GM18909 (cell line): Measurements from ENCODE around the gene BAIAP2.
"Not testable (repeated sequence)": the region's sequence is repeated elsewhere in the genome, so short reads cannot be mapped to it uniquely, and the experiment has no call there.

Experiments used
- ATAC-seq: cut with Tn5 transposase; IDR thresholded peaks from one replicate; pipeline ENCODE4 v1.9.1; 2021; ENCODE audit warnings: mild to moderate bottlenecking; ENCODE audit not compliant: unreplicated experiment, poor library complexity

The BAIAP2 gene

DNA sequence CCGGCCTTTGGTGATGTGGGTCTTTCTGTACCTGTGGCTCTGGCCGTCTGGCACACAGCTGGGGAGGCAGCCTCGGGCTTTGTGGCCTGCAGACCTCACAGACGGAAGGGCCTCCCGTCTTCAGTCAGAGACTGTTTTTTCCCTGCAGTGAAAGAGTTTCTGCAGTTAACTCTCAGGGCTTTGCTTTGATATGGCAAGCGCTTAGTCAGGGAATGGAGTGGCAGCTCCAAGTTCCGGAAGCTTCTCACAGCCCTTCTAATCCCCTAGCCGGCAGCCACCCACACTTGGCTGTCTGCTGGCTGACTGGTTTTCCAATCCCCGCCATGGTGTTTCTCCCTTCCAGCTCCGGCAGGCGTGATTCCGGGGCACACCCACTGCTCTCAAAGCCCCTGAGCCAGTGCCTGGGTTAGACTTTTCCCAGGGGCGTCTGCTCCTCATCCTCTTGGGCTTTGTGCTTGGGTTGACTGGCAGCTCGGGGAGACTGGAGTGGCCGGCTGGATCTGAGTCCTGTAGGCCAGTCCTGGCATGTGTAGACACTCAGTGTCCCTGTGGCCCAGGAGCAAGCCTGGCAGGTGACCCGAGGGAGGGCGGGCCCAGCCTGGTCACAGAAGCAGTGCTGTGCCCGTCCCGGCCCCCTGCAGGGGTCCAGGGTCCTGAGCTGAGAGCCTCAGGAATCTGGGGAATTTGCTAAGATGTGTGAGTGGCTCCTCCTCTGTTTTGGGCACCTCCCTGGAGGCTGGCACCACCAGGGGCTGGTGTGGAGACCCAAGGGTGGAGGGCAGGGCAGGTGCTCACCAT is 29.9 kb downstream of the BAIAP2 start:
- no peak for ATAC-seq

DNA sequence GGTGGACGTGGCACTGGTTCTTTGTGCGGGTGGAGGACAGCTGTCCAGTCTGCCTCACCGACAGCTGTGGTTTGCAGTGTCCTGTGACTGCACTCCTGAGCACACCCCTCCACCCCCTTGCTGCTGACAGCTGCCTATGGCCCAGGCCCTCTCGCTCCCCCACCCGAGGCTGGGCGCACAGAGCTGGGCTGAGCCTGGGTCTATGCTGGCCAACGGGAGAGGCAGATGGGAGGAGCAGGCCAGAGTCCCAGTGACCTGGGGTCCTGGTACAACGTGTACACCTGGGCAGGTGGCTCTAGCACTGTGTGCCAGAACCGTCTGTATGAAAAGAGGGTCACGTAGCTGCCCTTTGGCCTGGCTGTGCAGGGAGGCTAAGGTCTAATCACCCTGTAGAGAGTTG is 30.5 kb downstream of the BAIAP2 start:
- ATAC-seq: no peak

DNA sequence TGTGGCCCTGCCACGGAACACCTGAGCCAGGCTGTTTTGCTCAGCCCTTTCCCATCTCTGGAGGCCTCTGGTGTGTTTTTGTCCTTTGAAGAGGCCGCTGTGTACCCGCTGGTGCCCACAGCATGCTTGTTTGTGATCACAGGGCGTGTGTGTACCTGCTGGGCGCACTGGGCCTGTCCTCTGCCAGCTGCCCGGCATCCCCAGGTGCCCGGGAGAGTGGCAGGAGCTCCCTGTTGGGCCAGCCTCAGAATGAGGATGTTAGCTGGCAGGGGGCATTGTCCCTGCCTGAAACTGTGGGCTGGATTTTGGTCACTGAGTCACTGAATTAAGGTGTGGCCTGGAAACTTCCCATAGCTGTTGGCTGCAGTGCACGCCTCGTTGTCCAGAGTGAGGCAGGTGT is 31.1 kb downstream of the BAIAP2 start:
- no peak for ATAC-seq

- ATAC-seq: no peak
Observed at GRCh38 chr17:81066771-81067315, 31.9 kb downstream of the BAIAP2 start.

- ATAC-seq: no peak
Observed at GRCh38 chr17:81067391-81067811, 32.5 kb downstream of the BAIAP2 start.

DNA sequence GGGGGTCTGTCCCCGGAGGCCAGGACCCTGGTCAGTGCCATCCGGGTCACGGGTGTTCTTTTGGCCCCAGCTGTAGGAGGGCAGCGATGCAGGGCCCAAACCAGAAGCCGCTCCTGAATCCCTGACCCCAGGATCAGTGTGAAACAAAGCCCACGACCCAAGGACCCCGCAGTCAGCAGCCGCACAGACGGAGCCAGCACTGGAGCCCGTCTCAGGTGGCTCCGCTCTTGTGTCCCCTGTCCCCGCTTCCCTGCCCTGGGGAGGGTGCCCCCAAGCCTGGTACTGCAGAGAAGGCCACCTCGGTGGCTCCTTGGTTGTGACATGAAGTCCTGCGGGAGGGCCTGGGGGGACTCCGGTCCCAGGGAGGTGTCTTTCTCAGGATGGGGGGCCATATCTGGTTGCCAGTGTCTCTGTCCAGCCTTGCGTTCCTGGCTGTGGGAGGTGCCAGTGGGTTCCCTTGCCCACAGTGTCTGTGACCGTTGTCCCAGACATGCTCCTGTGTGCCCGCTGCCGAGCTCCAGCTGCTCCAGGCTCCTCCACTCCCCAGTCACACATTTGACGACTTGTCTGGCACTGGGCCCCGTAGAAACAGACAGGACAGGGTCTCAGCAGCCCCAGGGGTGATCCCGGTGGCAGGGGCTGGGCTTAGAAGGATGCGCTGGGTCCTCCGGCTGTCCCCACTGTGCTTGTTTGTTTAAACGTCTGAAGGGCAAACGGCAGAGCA is 33.6 kb downstream of the BAIAP2 start:
- no peak for ATAC-seq

DNA sequence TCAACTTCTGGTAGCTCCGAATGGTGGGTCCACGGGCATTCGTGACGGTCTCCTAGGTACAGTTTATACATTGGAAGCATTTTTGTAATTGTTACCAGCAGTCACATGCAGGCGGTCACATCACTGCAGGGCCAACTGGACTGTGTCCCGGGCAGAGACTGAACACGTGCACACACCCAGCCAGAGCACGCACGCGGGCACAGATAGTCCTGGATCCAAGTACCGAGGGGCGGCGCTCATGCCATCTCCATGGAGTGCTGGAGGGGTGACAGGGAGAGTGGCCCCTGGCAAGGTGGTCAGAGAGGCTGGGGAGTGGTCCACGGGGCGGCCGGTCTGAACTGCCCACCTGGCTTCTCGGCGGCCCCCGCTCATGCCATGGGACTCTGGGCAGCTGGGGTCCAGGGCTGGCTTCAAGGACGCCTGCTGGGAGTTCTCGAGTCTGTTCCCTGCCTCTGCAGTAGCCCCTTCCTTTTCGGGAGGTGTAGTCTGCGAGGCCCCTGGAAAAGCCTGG is 34.2 kb downstream of the BAIAP2 start:
- no peak for ATAC-seq

- ATAC-seq: no peak
Observed at GRCh38 chr17:81070541-81071246, 35.7 kb downstream of the BAIAP2 start.

GRCh38 chr17:81071761-81072741 is 37.1 kb downstream of the BAIAP2 start:
- no peak for ATAC-seq

DNA sequence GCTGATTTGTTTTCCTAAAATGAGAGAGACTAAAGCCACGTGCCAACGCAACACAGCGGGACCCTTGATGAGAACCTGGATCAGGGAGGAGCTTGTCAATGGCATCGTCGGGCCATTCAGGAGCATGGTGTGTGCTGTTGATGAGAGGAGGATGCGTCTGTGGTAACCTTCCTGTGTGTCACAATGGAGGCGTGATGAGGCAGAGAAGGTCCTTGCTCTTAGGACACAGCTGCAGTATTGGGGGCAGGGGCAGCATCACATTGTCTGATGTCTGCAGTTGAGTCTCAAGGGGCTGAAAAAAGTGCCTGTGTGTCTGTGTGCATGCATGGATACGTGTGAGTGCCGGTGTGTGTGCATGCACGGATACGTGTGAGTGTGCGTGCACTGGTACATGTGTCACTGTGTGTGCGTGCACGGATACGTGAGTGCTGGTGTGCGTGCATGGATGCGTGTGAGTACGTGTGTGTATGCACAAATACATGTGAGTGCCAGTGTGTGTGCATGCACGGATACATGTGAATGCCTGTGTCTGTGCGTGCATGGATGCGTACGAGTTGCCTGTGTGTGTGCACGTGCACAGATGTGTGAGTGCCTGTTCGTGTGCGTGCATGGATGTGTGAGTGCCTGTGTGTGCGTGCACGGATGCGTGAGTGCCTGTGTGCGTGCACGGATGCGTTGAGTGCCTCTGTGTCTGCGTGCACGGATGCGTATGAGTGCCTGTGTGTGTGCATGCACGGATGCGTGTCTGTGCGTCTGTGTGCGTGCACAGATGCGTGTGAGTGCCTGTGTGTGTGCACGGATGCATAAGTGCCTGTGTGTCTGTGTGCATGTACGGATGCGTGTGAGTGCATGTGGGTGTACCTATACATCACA is 39.3 kb downstream of the BAIAP2 start:
- ATAC-seq: no peak

DNA sequence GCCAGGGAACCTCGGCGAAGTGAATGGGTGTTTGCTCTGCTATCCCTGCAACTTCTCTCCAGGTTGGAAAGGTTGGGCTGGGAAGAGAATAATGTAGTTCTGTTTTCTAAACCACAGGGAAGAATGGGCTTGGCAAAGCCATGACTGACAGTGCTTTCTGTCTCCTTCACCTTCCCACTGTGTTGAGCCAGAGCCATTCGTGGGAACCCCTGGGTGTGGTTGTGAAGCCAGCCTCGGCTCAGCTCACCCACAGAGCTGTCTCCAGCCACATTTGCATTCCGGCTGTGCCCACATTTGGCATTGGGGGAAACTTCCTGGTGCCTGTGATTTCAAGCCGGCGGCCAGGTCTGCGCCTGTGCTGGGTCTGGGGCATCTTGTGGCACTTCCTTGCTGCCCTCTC is 39.9 kb downstream of the BAIAP2 start:
- ATAC-seq: no peak

GRCh38 chr17:81075307-81075706 is 40.4 kb downstream of the BAIAP2 start:
- ATAC-seq: no peak

- no peak for ATAC-seq
Observed at GRCh38 chr17:81076141-81076679, 41.3 kb downstream of the BAIAP2 start.

DNA sequence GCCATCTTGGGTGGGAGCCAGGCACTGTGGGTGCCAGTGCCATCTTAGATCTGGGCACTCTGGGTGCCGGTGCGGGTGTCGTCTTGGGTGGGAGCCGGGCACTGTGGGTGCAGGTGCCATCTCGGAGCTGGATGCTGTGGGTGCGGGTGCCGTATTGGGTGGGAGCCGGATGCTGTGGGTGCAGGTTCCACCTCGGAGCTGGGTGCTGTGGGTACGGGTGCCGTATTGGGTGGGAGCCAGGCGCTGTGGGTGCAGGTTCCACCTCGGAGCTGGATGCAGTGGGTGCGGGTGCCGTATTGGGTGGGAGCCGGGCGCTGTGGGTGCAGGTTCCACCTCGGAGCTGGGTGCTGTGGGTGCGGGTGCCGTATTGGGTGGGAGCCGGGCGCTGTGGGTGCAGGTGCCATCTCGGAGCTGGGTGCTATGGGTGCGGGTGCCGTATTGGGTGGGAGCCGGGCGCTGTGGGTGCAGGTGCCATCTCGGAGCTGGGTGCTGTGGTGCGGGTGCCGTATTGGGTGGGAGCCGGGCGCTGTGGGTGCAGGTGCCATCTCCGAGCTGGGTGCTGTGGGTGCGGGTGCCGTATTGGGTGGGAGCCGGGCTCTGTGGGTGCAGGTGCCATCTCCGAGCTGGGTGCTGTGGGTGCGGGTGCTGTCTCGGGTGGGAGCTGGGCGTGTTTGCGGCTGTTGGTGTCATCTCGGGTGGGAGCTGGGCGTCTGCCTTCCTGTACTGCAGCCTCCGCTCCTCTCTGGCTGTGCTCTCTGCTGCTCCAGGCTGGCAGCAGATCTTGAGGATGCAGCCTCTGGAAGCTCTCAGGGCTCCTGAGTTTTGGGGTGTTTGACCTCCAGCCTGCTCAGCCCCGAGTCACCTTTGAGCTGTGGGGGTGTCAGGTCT is 43.3 kb downstream of the BAIAP2 start:
- not testable (repeated sequence) for ATAC-seq

DNA sequence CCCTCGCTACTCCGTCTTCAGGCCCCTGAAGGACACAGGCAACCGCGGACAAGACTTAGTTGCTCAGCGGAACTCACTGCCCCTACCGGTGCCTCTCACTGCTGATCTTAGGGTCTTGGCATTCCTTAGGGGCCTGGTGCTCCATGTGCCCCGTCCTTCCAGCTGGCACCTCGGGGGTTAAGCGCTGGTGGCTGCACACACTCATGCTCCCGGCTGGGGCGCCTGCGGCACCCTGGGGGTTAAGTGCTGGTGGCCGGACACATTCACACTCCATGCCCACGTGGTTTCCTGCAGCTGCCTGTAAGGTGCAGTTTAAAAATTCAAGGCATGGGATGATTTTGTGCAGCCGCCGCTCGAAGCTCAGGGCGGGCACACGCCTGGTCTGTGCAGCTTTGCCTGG is 45.1 kb downstream of the BAIAP2 start:
- no peak for ATAC-seq

DNA sequence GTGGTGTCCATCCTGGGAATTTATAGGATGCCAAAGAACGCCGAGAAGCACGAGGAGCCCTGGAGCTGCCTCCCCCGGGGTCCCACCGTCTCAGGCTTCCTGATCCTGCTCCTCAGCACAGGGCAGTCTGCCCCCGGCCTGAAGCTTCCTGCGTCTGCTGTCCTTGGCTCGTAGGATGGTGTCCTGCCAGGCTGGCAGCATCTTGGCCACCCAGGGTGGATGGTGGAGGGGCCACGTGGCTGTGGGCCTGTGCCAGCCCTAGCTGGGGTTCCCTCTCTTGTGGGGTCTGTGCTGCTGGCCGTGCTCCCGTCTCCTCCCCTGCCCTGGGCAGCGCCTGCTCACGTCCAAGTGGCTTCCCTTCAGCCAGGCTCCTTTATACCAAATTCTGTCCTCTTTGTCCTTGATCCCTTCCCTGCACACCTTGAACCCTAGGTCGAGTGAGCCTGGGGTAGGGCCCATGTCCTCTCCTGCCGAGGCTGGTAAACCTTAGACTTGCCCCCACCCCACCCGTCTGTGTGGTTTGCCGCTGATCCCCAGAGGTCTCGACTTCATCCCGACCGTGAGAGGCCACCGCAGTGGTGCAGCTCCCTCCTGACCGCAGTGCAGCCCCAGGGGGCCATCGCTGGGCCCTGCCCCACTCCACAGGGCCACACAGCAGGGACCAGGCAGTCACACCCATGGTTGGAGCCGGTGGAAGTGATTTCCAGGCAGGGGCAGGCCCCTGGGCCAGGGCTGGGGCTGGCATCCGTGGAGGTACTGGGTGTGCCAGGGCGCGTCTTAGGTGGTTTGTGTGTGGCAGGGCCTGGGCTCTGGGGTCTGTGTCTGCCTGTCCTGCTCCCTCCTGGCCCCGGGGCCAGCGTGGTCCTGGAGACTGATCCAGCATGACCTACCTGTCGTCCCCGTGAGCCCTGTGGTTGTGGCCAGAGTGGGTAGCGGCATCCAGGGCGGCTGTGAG is 46.5 kb downstream of the BAIAP2 start:
- ATAC-seq: no peak
